ENCODE data around the gene C10orf53. TPM values are rescaled to one million over a fixed set of nuclear protein-coding genes. Genes with fewer than 3 reads are reported as not detected.

Gene C10orf53
- total and polyA plus RNA-seq, 8 donors = not detected

GRCh38 chr10:49688920-49689319 lies 9.5 kb downstream of the C10orf53 start:
- Histone ChIP-seq H3K4me1 (no peaks in the 10 kb centered on the region), H3K36me3 (no peaks in the 10 kb centered on the region), H3K27me3 (peaks cover 0 to 61% (median 34%) of the 10 kb centered on the region in 3 donors), H3K4me3 (no peak overlapping the region), H3K9me3 (peaks cover 0 to 27% (median 15%) of the 10 kb centered on the region in 4 donors), H3K27ac (no peak overlapping the region)
- no peak for DNase-seq
- 21 to 35% (median 25%) methylated on average over 7 of the region's 7 CpGs for WGBS, 5 donors
- intact Hi-C loops (cut with DNase I; ENCODE audit: low total_unique reads) = no loop called here
- TF ChIP-seq EP300 (IDR thresholded peaks at IDR 0.05) (no peak), POLR2A (IDR thresholded peaks at IDR 0.05) (no peak), POLR2AphosphoS5 (IDR thresholded peaks at IDR 0.05) (no peak), CTCF (IDR thresholded peaks at IDR 0.05) (no peak)

- Histone ChIP-seq H3K4me1 (no peaks in the 10 kb centered on the region), H3K27ac (no peak overlapping the region), H3K36me3 (no peaks in the 10 kb centered on the region), H3K27me3 (peaks cover 0 to 64% (median 34%) of the 10 kb centered on the region in 3 donors), H3K4me3 (no peak overlapping the region), H3K9me3 (peaks cover 0 to 27% (median 15%) of the 10 kb centered on the region in 4 donors)
- TF ChIP-seq CTCF (IDR thresholded peaks at IDR 0.05) (no peak), POLR2AphosphoS5 (IDR thresholded peaks at IDR 0.05) (no peak), POLR2A (IDR thresholded peaks at IDR 0.05) (no peak), EP300 (IDR thresholded peaks at IDR 0.05) (no peak)
- 18 to 24% (median 20%) methylated on average over 12 of the region's 12 CpGs for WGBS, 5 donors
- no peak for DNase-seq
- intact Hi-C loops (cut with DNase I; ENCODE audit: low total_unique reads) = no loop called here
Observed at GRCh38 chr10:49689882-49690510, 10.5 kb downstream of the C10orf53 start.

GRCh38 chr10:49690698-49691356 lies 11.4 kb downstream of the C10orf53 start:
- Histone ChIP-seq H3K27ac (no peak overlapping the region), H3K4me3 (no peak overlapping the region), H3K9me3 (peaks cover 0 to 26% (median 14%) of the 10 kb centered on the region in 4 donors), H3K36me3 (no peaks in the 10 kb centered on the region), H3K4me1 (no peaks in the 10 kb centered on the region), H3K27me3 (peaks cover 0 to 64% (median 34%) of the 10 kb centered on the region in 3 donors)
- TF ChIP-seq EP300 (IDR thresholded peaks at IDR 0.05) = no peak
- no peak for TF ChIP-seq CTCF (IDR thresholded peaks at IDR 0.05)
- no peak for TF ChIP-seq POLR2AphosphoS5 (IDR thresholded peaks at IDR 0.05)
- no peak for TF ChIP-seq POLR2A (IDR thresholded peaks at IDR 0.05)
- 7 to 13% (median 8%) methylated on average over 12 of the region's 12 CpGs for WGBS, 5 donors
- DNase-seq = no peak
- intact Hi-C loops (cut with DNase I; ENCODE audit: low total_unique reads) = no loop called here

GRCh38 chr10:49691588-49691987 lies 12.1 kb downstream of the C10orf53 start:
- TF ChIP-seq POLR2A (IDR thresholded peaks at IDR 0.05) = no peak
- no peak for TF ChIP-seq EP300 (IDR thresholded peaks at IDR 0.05)
- TF ChIP-seq CTCF (IDR thresholded peaks at IDR 0.05) = no peak
- TF ChIP-seq POLR2AphosphoS5 (IDR thresholded peaks at IDR 0.05) = no peak
- Histone ChIP-seq H3K27me3 (peaks cover 0 to 64% (median 34%) of the 10 kb centered on the region in 3 donors), H3K9me3 (peaks cover 0 to 19% (median 9%) of the 10 kb centered on the region in 4 donors), H3K4me1 (no peaks in the 10 kb centered on the region), H3K36me3 (no peaks in the 10 kb centered on the region), H3K4me3 (no peak overlapping the region), H3K27ac (no peak overlapping the region)
- 31 to 47% (median 40%) methylated on average over 5 to 9 of the region's 9 CpGs for WGBS, 5 donors
- DNase-seq = no peak
- intact Hi-C loops (cut with DNase I; ENCODE audit: low total_unique reads) = no loop called here

Data from stomach (tissue), 9 donors.